Central memory CD4-positive, alpha-beta T cell (primary cell): ENCODE measurements around the gene FTHL17.

ENCODE experiments used
- DNase-seq: peaks from one replicate; pipeline ENCODE4 v3.0.0; 2022

Gene FTHL17

GRCh38 chrX:31038575-31039326 is 33.1 kb downstream of the FTHL17 start:
- no peak for DNase-seq

GRCh38 chrX:31036895-31037294 is 34.9 kb downstream of the FTHL17 start:
- no peak for DNase-seq

GRCh38 chrX:31027351-31027750 is 44.5 kb downstream of the FTHL17 start:
- DNase-seq = no peak

GRCh38 chrX:31024866-31025265 is 47.0 kb downstream of the FTHL17 start:
- no peak for DNase-seq

GRCh38 chrX:31021537-31021936 is 50.3 kb downstream of the FTHL17 start:
- DNase-seq = no peak
